ENCODE results near the gene PXDC1.

Gene PXDC1

DNA sequence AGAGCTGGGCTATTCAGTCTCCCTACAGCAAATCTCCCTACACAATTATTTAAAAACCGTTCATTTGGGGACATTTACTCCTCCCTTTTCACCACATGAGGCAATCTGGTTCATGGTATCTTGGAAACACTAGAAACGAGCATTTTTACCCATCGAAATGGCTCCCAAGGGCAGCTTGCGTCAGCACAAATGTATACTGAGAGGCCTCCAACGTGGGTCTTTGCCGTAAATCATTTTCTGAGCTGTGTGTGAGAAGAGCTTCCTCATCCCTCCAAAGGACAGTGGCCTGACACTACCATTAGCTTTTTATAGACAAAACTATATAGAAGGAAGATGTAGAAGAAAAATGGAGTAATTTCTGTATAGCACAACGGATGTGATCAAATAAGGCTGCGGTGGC, 30.0 kb upstream of the PXDC1 start:
- Histone ChIP-seq H3K27me3 (ENCODE audit: insufficient read depth, low read length, poor library complexity, severe bottlenecking) (no peaks in the 10 kb centered on the region), H3K9me3 (ENCODE audit: insufficient read depth, low read depth, low read length) (no peaks in the 10 kb centered on the region), H3F3A (ENCODE audit: low read depth) (no peaks in the 10 kb centered on the region), H3K4me3 (ENCODE audit: low read length, poor library complexity, severe bottlenecking) (no peak overlapping the region), H3K9ac (ENCODE audit: low read depth, low read length, poor library complexity, severe bottlenecking) (no peak overlapping the region), H3K79me2 (ENCODE audit: insufficient read depth, low read length) (no peaks in the 10 kb centered on the region), H3K4me2 (ENCODE audit: low read depth, low read length, poor library complexity, severe bottlenecking) (no peak overlapping the region), H3K4me1 (ENCODE audit: insufficient read depth, low read length, poor library complexity, severe bottlenecking) (no peaks in the 10 kb centered on the region), H4K20me1 (ENCODE audit: insufficient read depth, low read length, poor library complexity, severe bottlenecking) (no peaks in the 10 kb centered on the region), H3K36me3 (ENCODE audit: insufficient read depth, low read length) (no peaks in the 10 kb centered on the region), H3K9me2 (replicated peaks; ENCODE audit: low read depth, low read length) (no peaks in the 10 kb centered on the region), H2AFZ (ENCODE audit: low read length) (no peak overlapping the region)
- TF ChIP-seq, protein P1, sequence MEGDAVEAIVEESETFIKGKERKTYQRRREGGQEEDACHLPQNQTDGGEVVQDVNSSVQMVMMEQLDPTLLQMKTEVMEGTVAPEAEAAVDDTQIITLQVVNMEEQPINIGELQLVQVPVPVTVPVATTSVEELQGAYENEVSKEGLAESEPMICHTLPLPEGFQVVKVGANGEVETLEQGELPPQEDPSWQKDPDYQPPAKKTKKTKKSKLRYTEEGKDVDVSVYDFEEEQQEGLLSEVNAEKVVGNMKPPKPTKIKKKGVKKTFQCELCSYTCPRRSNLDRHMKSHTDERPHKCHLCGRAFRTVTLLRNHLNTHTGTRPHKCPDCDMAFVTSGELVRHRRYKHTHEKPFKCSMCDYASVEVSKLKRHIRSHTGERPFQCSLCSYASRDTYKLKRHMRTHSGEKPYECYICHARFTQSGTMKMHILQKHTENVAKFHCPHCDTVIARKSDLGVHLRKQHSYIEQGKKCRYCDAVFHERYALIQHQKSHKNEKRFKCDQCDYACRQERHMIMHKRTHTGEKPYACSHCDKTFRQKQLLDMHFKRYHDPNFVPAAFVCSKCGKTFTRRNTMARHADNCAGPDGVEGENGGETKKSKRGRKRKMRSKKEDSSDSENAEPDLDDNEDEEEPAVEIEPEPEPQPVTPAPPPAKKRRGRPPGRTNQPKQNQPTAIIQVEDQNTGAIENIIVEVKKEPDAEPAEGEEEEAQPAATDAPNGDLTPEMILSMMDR (conservative IDR thresholded peaks at IDR 0.05; ENCODE audit: low read length), result no peak
- TF ChIP-seq EZH2phosphoT487 (IDR thresholded peaks at IDR 0.05; ENCODE audit: borderline replicate concordance), result no peak

- Histone ChIP-seq H2AFZ (ENCODE audit: low read length) (no peak overlapping the region), H3K79me2 (ENCODE audit: insufficient read depth, low read length) (no peaks in the 10 kb centered on the region), H3K9me3 (ENCODE audit: insufficient read depth, low read depth, low read length) (no peaks in the 10 kb centered on the region), H3K4me3 (ENCODE audit: low read length, poor library complexity, severe bottlenecking) (no peak overlapping the region), H3K9me2 (replicated peaks; ENCODE audit: low read depth, low read length) (no peaks in the 10 kb centered on the region), H3K4me1 (ENCODE audit: insufficient read depth, low read length, poor library complexity, severe bottlenecking) (no peaks in the 10 kb centered on the region), H3K4me2 (ENCODE audit: low read depth, low read length, poor library complexity, severe bottlenecking) (no peak overlapping the region), H4K20me1 (ENCODE audit: insufficient read depth, low read length, poor library complexity, severe bottlenecking) (no peaks in the 10 kb centered on the region), H3K36me3 (ENCODE audit: insufficient read depth, low read length) (no peaks in the 10 kb centered on the region), H3K27me3 (ENCODE audit: insufficient read depth, low read length, poor library complexity, severe bottlenecking) (no peaks in the 10 kb centered on the region), H3K9ac (ENCODE audit: low read depth, low read length, poor library complexity, severe bottlenecking) (no peak overlapping the region), H3F3A (ENCODE audit: low read depth) (no peaks in the 10 kb centered on the region)
- TF ChIP-seq, protein P1 (conservative IDR thresholded peaks at IDR 0.05; ENCODE audit: low read length), result no peak
- TF ChIP-seq EZH2phosphoT487 (IDR thresholded peaks at IDR 0.05; ENCODE audit: borderline replicate concordance), result no peak
Observed at GRCh38 chr6:3779574-3779849, 28.0 kb upstream of the PXDC1 start.

DNA sequence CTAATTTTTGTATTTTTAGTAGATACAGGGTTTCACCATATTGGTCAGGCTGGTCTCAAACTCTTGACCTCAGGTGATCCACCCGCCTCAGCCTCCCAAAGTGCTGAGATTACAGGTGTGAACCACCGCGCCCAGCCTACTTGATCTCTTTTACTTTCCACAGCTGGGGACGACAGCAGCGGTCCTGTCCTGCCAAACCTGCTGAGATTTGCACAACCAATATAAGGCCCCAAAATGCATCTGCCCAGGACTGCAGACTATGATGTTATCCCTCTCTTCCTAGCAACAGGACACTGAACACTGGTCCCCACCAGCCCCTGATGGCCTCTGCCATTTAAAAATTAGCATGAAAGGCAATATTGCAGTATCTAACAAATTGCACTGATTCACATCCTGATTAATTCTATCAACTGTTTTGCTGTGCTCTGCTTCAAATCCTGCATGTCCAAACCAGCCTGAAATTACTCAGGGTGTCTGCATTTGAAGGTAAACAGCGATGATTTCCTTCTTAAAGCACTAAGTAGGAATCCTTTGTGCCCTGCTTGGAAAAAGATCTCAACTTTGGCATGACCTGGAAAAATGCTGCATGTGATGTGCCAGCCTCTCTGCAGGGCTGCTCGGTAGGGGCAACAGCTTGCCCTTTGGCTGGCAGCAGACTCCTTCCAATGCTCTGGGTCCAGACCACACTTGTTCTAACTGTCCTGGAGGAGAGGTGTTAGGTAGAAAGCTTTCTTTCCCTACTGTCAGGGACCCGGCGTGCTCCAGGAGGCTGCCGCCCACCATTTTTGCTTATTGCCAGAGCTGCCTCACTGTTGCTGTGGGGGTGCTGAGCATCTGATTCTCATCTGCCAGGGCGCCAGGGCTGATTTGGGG, 27.4 kb upstream of the PXDC1 start:
- H3K9me2 ChIP-seq (replicated peaks; ENCODE audit: low read depth, low read length), result no peaks in the 10 kb centered on the region
- TF ChIP-seq, protein P1 (conservative IDR thresholded peaks at IDR 0.05; ENCODE audit: low read length), result no peak
- TF ChIP-seq EZH2phosphoT487 (IDR thresholded peaks at IDR 0.05; ENCODE audit: borderline replicate concordance), result no peak
- no peaks in the 10 kb centered on the region for H3K79me2 ChIP-seq (ENCODE audit: insufficient read depth, low read length)
- no peak overlapping the region for H2AFZ ChIP-seq (ENCODE audit: low read length)
- H3K4me2 ChIP-seq (ENCODE audit: low read depth, low read length, poor library complexity, severe bottlenecking), result no peak overlapping the region
- H3K9me3 ChIP-seq (ENCODE audit: insufficient read depth, low read depth, low read length), result no peaks in the 10 kb centered on the region
- H4K20me1 ChIP-seq (ENCODE audit: insufficient read depth, low read length, poor library complexity, severe bottlenecking), result no peaks in the 10 kb centered on the region
- H3K36me3 ChIP-seq (ENCODE audit: insufficient read depth, low read length), result no peaks in the 10 kb centered on the region
- no peak overlapping the region for H3K4me3 ChIP-seq (ENCODE audit: low read length, poor library complexity, severe bottlenecking)
- no peaks in the 10 kb centered on the region for H3K4me1 ChIP-seq (ENCODE audit: insufficient read depth, low read length, poor library complexity, severe bottlenecking)
- no peaks in the 10 kb centered on the region for H3F3A ChIP-seq (ENCODE audit: low read depth)
- no peak overlapping the region for H3K9ac ChIP-seq (ENCODE audit: low read depth, low read length, poor library complexity, severe bottlenecking)
- no peaks in the 10 kb centered on the region for H3K27me3 ChIP-seq (ENCODE audit: insufficient read depth, low read length, poor library complexity, severe bottlenecking)

Data from Loucy (cell line).